Measurements from ENCODE around the gene TRAPPC1. TPM values are rescaled to one million over a fixed set of nuclear protein-coding genes. Genes with fewer than 3 reads are reported as not detected.

The TRAPPC1 gene
- total RNA-seq, 1 experiment from 2014 or later = 26.4 TPM

- TF ChIP-seq CTCF (conservative IDR thresholded peaks at IDR 0.05; ENCODE audit: low read depth, low read length) = no peak
- no peak for TF ChIP-seq EZH2phosphoT487 (IDR thresholded peaks at IDR 0.05; ENCODE audit: borderline replicate concordance, low read length)
- no peak for TF ChIP-seq EZH2 (IDR thresholded peaks at IDR 0.05; ENCODE audit: low read length, unreplicated experiment)
- DNase-seq (no peak), ATAC-seq (no peak)
- Histone ChIP-seq H3K9me2 (replicated peaks; ENCODE audit: low read length) (no peaks in the 10 kb centered on the region), H3K36me3 (ENCODE audit: low read depth, low read length) (no peaks in the 10 kb centered on the region), H3K9me3 (ENCODE audit: low read length) (no peaks in the 10 kb centered on the region), H3F3A (ENCODE audit: low read length, unreplicated experiment) (no peaks in the 10 kb centered on the region), H2AFZ (ENCODE audit: low read length) (no peak overlapping the region), H3K27ac (ENCODE audit: low read length) (no peak overlapping the region), H3K4me3 (ENCODE audit: low read length) (no peak overlapping the region), H3K4me2 (ENCODE audit: low read length) (no peak overlapping the region), H3K9ac (ENCODE audit: low read length) (no peak overlapping the region), H3K27me3 (ENCODE audit: low read length) (no peaks in the 10 kb centered on the region), H3K4me1 (ENCODE audit: insufficient read depth, low read length) (peaks cover 17% of the 10 kb centered on the region), H3K79me2 (ENCODE audit: low read length) (no peaks in the 10 kb centered on the region), H4K20me1 (ENCODE audit: low read length) (no peaks in the 10 kb centered on the region)
- BruUV-seq (replicated peaks) = no TSS peak
- ChIA-PET POLR2A (ENCODE audit: unreplicated experiment) (no interaction called here), CTCF (no interaction called here)
- intact Hi-C loops (cut with micrococcal nuclease) = no loop called here
These were observed 14.9 kb downstream of the TRAPPC1 start for GRCh38 chr17:7916808-7917207.

DNA sequence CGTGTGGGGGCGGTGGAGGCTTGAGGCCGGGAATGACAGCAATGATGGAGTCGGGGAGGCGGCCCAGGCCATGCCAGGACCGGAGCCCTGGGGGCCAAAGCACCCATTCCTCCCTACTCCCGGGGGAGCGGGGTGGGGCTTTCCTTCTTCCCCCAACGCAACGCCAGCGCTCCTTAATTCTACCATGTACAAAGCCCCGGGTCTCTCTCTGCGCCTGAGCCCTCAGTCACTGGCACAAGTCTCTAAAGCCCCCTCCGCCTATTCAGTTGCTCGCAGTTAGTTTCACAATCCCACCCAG, 15.4 kb downstream of the TRAPPC1 start:
- ChIA-PET POLR2A (ENCODE audit: unreplicated experiment) (no interaction called here), CTCF (no interaction called here)
- no peaks in the 10 kb centered on the region for H3K9me2 ChIP-seq (replicated peaks; ENCODE audit: low read length)
- no peaks in the 10 kb centered on the region for H4K20me1 ChIP-seq (ENCODE audit: low read length)
- ATAC-seq (no peak), DNase-seq (no peak)
- H3K79me2 ChIP-seq (ENCODE audit: low read length) = no peaks in the 10 kb centered on the region
- no TSS peak for BruUV-seq (replicated peaks)
- no peak overlapping the region for H3K9ac ChIP-seq (ENCODE audit: low read length)
- no peak overlapping the region for H3K27ac ChIP-seq (ENCODE audit: low read length)
- peak overlapping the region; percentile 70 for H3K4me2 ChIP-seq (ENCODE audit: low read length)
- H3K9me3 ChIP-seq (ENCODE audit: low read length) = no peaks in the 10 kb centered on the region
- H3K4me1 ChIP-seq (ENCODE audit: insufficient read depth, low read length) = peaks cover 17% of the 10 kb centered on the region
- TF ChIP-seq EZH2 (IDR thresholded peaks at IDR 0.05; ENCODE audit: low read length, unreplicated experiment) (no peak), EZH2phosphoT487 (IDR thresholded peaks at IDR 0.05; ENCODE audit: borderline replicate concordance, low read length) (no peak), CTCF (conservative IDR thresholded peaks at IDR 0.05; ENCODE audit: low read depth, low read length) (no peak)
- H3K36me3 ChIP-seq (ENCODE audit: low read depth, low read length) = no peaks in the 10 kb centered on the region
- H3K27me3 ChIP-seq (ENCODE audit: low read length) = no peaks in the 10 kb centered on the region
- peak overlapping the region; percentile 81 for H2AFZ ChIP-seq (ENCODE audit: low read length)
- no peaks in the 10 kb centered on the region for H3F3A ChIP-seq (ENCODE audit: low read length, unreplicated experiment)
- H3K4me3 ChIP-seq (ENCODE audit: low read length) = no peak overlapping the region; the same call in 1 of the 2 replicates
- intact Hi-C loops (cut with micrococcal nuclease) = no loop called here

DNA sequence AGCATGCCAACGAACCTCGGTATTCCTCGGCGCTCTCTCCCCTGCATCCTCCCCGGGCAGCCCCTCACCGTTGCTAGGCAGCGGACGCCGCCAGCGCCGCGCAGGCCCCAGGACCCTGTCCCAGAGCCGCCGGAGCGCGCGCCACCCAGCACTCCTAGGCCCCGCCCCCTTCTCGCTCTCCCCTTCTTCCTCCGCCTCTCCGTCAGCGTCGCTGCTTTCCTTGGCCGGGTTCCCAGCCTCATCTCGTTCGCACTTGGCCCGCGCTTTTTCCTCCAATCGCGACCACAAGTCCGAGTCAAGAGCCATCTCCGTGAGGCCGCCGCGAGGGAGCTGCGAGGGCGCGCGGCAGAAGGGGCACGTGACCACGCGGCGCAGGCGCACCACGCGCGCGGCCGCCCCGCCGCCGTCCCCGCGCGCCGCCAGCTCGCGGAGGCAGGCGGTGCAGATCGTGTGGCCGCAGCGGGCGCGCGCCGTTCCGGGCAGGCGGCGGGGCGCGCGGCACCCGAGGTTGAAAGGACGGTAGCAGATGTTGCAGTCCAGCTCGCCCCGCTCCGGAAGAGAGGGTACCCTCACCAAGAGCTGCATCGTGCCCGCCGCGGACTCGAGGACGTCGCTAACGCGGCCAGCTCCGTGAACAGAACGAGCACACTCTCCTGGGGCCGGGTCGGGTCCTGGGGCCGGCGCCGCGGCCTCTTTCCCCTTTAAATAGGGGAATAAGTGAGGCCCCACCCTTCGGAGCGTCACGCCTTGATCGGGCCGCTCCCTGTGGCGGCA, 15.9 kb downstream of the TRAPPC1 start, which contains the start of gene RNF227:
Gene RNF227, minus strand, starts transcription at position 679 of the 774 bp plus-strand sequence. Its CDS starts 94 bp downstream, at position 585.
- intact Hi-C loops (cut with micrococcal nuclease) = loop anchor here (1.0 kb wide), 1 partner anchor 73 kb away; no protein-coding TSS in a partner anchor
- peaks cover 17% of the 10 kb centered on the region for H3K4me1 ChIP-seq (ENCODE audit: insufficient read depth, low read length)
- POLR2A ChIA-PET (ENCODE audit: unreplicated experiment) = no interaction called here
- no peak within 1 kb of the TSS for H3K27ac ChIP-seq (ENCODE audit: low read length)
- H3F3A ChIP-seq (ENCODE audit: low read length, unreplicated experiment) = no peaks in the 10 kb centered on the region
- H3K4me2 ChIP-seq (ENCODE audit: low read length) = peak within 1 kb of the TSS; percentile 96
- H3K4me3 ChIP-seq (ENCODE audit: low read length) = peak within 1 kb of the TSS; percentile 69
- peak within 1 kb of the TSS; percentile 37 for H3K9ac ChIP-seq (ENCODE audit: low read length)
- no peak for TF ChIP-seq CTCF (conservative IDR thresholded peaks at IDR 0.05; ENCODE audit: low read depth, low read length)
- no peak for TF ChIP-seq EZH2 (IDR thresholded peaks at IDR 0.05; ENCODE audit: low read length, unreplicated experiment)
- no peak for TF ChIP-seq EZH2phosphoT487 (IDR thresholded peaks at IDR 0.05; ENCODE audit: borderline replicate concordance, low read length)
- CTCF ChIA-PET = no interaction called here
- no peaks in the 10 kb centered on the region for H3K9me3 ChIP-seq (ENCODE audit: low read length)
- no peaks in the 10 kb centered on the region for H3K27me3 ChIP-seq (ENCODE audit: low read length)
- DNase-seq = peak; percentile 83
- H3K36me3 ChIP-seq (ENCODE audit: low read depth, low read length) = no peaks in the 10 kb centered on the region
- H2AFZ ChIP-seq (ENCODE audit: low read length) = peak within 1 kb of the TSS; percentile 81
- H4K20me1 ChIP-seq (ENCODE audit: low read length) = no peaks in the 10 kb centered on the region
- ATAC-seq = peak; percentile 76
- no peaks in the 10 kb centered on the region for H3K79me2 ChIP-seq (ENCODE audit: low read length)
- no peaks in the 10 kb centered on the region for H3K9me2 ChIP-seq (replicated peaks; ENCODE audit: low read length)
- BruUV-seq (replicated peaks) = no TSS peak
